DOHH2 (cell line): ENCODE data around the gene MTG1.

ENCODE experiments used
- H3F3A ChIP-seq: fragments of 200-600 bp; sonication (generic), shearing (Covaris generic); 2 replicates; pipeline ENCODE4 v1.6.0; 2016; ENCODE audit warnings: antibody characterized with exemption, mild to moderate bottlenecking; ENCODE audit not compliant: control insufficient read depth, insufficient read depth
- H3K27ac ChIP-seq: fragments of 200-600 bp; sonication (generic); 2 replicates; pipeline ENCODE4 v1.5.1; 2014; ENCODE audit warnings: low read depth, mild to moderate bottlenecking, low read length, moderate library complexity
- H3K27me3 ChIP-seq: fragments of 200-600 bp; sonication (generic); 2 replicates; pipeline ENCODE4 v1.6.1; 2014; ENCODE audit warnings: mild to moderate bottlenecking, low read length, mixed read lengths; ENCODE audit not compliant: control insufficient read depth
- H3K36me3 ChIP-seq: fragments of 200-600 bp; sonication (generic); 2 replicates; pipeline ENCODE4 v1.6.1; 2014; ENCODE audit warnings: mild to moderate bottlenecking, low read length, moderate library complexity, mixed read lengths; ENCODE audit not compliant: control insufficient read depth
- H3K4me1 ChIP-seq: fragments of 200-600 bp; sonication (generic); 2 replicates; pipeline ENCODE4 v1.6.1; 2014; ENCODE audit warnings: mild to moderate bottlenecking, low read length, mixed read lengths; ENCODE audit not compliant: control insufficient read depth
- H3K4me2 ChIP-seq: fragments of 200-600 bp; sonication (generic); 2 replicates; pipeline ENCODE4 v1.6.0; 2014; ENCODE audit warnings: mild to moderate bottlenecking, low read length, moderate library complexity
- H3K4me3 ChIP-seq: fragments of 200-600 bp; sonication (generic); 2 replicates; pipeline ENCODE4 v1.5.1; 2014; ENCODE audit warnings: mild to moderate bottlenecking, low read length, mixed read lengths
- H3K79me2 ChIP-seq: fragments of 200-600 bp; sonication (generic); 2 replicates; pipeline ENCODE4 v1.6.1; 2014; ENCODE audit warnings: mild to moderate bottlenecking, low read length, mixed read lengths; ENCODE audit not compliant: control insufficient read depth
- H3K9me2 ChIP-seq: fragments of 200-600 bp; sonication (generic); replicated peaks from 2 replicates; pipeline ENCODE4 v1.6.1; 2014; ENCODE audit warnings: mild to moderate bottlenecking, low read length, mixed read lengths; ENCODE audit not compliant: control insufficient read depth
- H3K9me3 ChIP-seq: fragments of 200-600 bp; sonication (generic); 2 replicates; pipeline ENCODE4 v1.6.1; 2014; ENCODE audit warnings: antibody characterized with exemption, low read length, mixed read lengths; ENCODE audit not compliant: control insufficient read depth, insufficient read depth
- H4K20me1 ChIP-seq: fragments of 200-600 bp; sonication (generic); 2 replicates; pipeline ENCODE4 v1.6.0; 2014; ENCODE audit warnings: low read depth, mild to moderate bottlenecking, antibody characterized with exemption, low read length, moderate library complexity; ENCODE audit not compliant: control insufficient read depth, insufficient read depth
- CTCF ChIP-seq: fragments of 200-600 bp; sonication (generic); IDR thresholded peaks from one replicate; pipeline ENCODE4 v1.5.1; 2014; ENCODE audit warnings: antibody characterized with exemption, mild to moderate bottlenecking, low read depth, low read length; ENCODE audit not compliant: poor library complexity, severe bottlenecking
- EZH2phosphoT487 ChIP-seq: fragments of 200-600 bp; sonication (generic); IDR thresholded peaks from 2 replicates; pipeline ENCODE4 v1.6.1; 2017; ENCODE audit warnings: borderline replicate concordance, mild to moderate bottlenecking, antibody characterized with exemption, low read length, moderate library complexity, mixed read lengths

Gene MTG1

GRCh38 chr10:133441780-133442179 lies 47.8 kb downstream of the MTG1 start:
- Histone ChIP-seq H3K36me3 (no peaks in the 10 kb centered on the region), H3K9me2 (no peaks in the 10 kb centered on the region), H3K4me1 (no peaks in the 10 kb centered on the region), H3K27ac (no peak overlapping the region), H3K79me2 (no peaks in the 10 kb centered on the region), H4K20me1 (no peaks in the 10 kb centered on the region), H3K27me3 (no peaks in the 10 kb centered on the region), H3F3A (no peaks in the 10 kb centered on the region), H3K9me3 (peaks cover 20% of the 10 kb centered on the region; the same call in 1 of the 2 replicates), H3K4me2 (no peak overlapping the region), H3K4me3 (no peak overlapping the region)
- TF ChIP-seq EZH2phosphoT487 (no peak), CTCF (no peak)

- Histone ChIP-seq H4K20me1 (no peaks in the 10 kb centered on the region), H3K27ac (no peak overlapping the region), H3K27me3 (no peaks in the 10 kb centered on the region), H3K4me2 (no peak overlapping the region), H3K79me2 (no peaks in the 10 kb centered on the region), H3K36me3 (no peaks in the 10 kb centered on the region), H3K4me1 (no peaks in the 10 kb centered on the region), H3F3A (no peaks in the 10 kb centered on the region), H3K4me3 (no peak overlapping the region), H3K9me2 (no peaks in the 10 kb centered on the region), H3K9me3 (peaks cover 26% of the 10 kb centered on the region)
- TF ChIP-seq CTCF = no peak
- TF ChIP-seq EZH2phosphoT487 = no peak
Measured at GRCh38 chr10:133442191-133442966, 48.4 kb downstream of the MTG1 start.

DNA sequence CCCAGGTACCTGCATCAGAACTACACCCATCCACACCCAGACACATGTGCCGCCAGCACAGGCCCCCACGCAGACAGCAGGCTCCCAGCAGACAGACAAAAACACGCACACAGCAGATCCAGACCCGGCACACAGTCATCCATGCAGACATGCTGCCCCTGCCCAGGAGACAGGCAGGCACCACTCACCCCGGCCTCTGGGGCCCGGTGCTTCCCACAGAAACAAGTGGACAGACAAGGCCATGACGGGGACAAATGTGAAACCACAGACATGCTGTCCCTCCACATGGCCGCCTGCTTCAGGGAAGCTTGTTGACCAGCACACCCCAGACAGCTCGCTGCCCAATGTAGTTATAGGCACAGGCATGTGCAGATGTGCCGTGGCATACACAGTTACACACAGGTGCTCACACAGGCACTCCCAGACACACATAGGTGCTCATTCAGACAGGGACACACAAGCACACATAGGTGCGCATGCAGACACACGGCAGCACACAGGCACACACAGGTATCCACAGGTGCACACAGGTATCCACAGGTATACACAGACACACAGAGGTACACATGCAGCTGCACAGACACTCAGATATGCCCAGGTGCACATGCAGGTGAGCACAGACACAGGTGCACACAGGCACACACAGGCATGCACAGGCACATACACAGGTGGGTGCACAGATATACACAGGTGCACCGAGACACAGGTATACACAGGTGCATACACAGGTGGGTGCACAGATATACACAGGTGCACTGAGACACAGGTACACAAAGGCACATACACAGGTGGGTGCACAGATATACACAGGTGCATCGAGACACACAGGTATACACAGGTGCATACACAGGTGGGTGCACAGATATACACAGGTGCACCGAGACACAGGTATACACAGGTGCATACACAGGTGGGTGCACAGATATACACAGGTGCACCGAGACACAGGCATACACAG lies 49.3 kb downstream of the MTG1 start:
- no peak for TF ChIP-seq CTCF
- TF ChIP-seq EZH2phosphoT487 = no peak
- Histone ChIP-seq H3K4me1 (no peaks in the 10 kb centered on the region), H4K20me1 (no peaks in the 10 kb centered on the region), H3K4me2 (no peak overlapping the region), H3K36me3 (no peaks in the 10 kb centered on the region), H3K4me3 (no peak overlapping the region), H3K27ac (no peak overlapping the region), H3K79me2 (no peaks in the 10 kb centered on the region), H3F3A (no peaks in the 10 kb centered on the region), H3K27me3 (no peaks in the 10 kb centered on the region), H3K9me3 (peaks cover 34% of the 10 kb centered on the region), H3K9me2 (no peaks in the 10 kb centered on the region)
